Dendritic cell treated with granulocyte-macrophage colony-stimulating factor and Interleukin-4, amounts not matched to agents 40 ng/mL and 50 ng/mL, for 4 days (primary cell): ENCODE results near the gene VPS33A.

Experiments
- H3K27ac Mint-ChIP-seq: one replicate; pipeline ENCODE4 v1.8.0; 2022; ENCODE audit warnings: mild to moderate bottlenecking, mixed read lengths
- H3K27me3 Mint-ChIP-seq: one replicate; pipeline ENCODE4 v1.8.0; 2022; ENCODE audit warnings: mild to moderate bottlenecking, mixed read lengths
- H3K36me3 Mint-ChIP-seq: one replicate; pipeline ENCODE4 v1.8.0; 2022; ENCODE audit warnings: low read depth, mixed read lengths
- H3K4me1 Mint-ChIP-seq: one replicate; pipeline ENCODE4 v1.8.0; 2022; ENCODE audit warnings: low read depth, mixed read lengths
- H3K4me3 Mint-ChIP-seq: one replicate; pipeline ENCODE4 v1.8.0; 2022; ENCODE audit warnings: mild to moderate bottlenecking, moderate library complexity, mixed read lengths
- H3K9me3 Mint-ChIP-seq: one replicate; pipeline ENCODE4 v1.8.0; 2022; ENCODE audit warnings: mixed read lengths
- intact Hi-C: fragments of 100-400 bp; cut with micrococcal nuclease; formaldehyde crosslinking; loops from one replicate; pipeline ENCODE4 v1.15.0; 2022

Gene VPS33A

DNA sequence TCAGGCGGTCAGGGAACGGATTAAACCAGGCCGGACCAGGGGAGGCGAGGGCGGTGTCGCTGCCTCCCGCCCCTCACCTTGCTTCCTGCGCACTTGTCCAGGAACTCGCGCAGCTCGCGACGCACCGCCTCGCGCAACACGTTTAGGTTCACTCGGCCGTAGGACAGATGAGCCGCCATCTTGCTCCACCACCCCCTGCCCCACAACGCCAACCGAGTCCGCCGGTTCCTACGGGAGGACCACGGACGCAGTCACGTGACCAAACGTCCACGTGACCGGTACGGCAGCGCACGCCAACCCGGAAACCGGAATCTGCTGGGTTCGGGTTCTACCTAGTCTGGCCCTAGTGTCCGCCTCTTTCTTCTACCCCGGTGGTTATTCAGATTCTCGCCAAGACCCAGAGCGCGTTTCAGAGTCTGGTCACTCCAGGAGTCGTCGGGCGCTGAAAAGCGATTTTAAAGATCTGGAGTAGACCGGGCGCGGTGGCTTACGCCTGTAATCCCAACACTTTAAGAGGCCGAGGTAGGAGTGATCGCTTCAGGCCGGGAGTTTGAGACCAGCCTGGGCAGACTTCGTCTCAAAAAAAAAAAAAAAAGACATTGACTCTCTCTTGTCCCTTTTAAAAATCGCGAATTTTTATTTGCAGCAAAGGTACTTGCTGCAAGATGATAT, at the start of gene VPS33A:
TSS of gene VPS33A (minus strand) at position 265 of the 672 bp plus-strand sequence. CDS start at position 179, 86 bp downstream.
- intact Hi-C loops, result loop anchor here (1.0 to 5.0 kb wide), 3 partner anchors 39 to 261 kb away; partner anchors contain the start of genes DIABLO, KNTC1 and ZCCHC8
- H3K36me3 Mint-ChIP-seq, result peaks cover 49% of the 10 kb centered on the region
- H3K27me3 Mint-ChIP-seq, result no peaks in the 10 kb centered on the region
- peak within 1 kb of the TSS; percentile 94 for H3K27ac Mint-ChIP-seq
- peaks cover 5% of the 10 kb centered on the region for H3K4me1 Mint-ChIP-seq
- H3K9me3 Mint-ChIP-seq, result no peaks in the 10 kb centered on the region
- H3K4me3 Mint-ChIP-seq, result peak within 1 kb of the TSS; percentile 96

DNA sequence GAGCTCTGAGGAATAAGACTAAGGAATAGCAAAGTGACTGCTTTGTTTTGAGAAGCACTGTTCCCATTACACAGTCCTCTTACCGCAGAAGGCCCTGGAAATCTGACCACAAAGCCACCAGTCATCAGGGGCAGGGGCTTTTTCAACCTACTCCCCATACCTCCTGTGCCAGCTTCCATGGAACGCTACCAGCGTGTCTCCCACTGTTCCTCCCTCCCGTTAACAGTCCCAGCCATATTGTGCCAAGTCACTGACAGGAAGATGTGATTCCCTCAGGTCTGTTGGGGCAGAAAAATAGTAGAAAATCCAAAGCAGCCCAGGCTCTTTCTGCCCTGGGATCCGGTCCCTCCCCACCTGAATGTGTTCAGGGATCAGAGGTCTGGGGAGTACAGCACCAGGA, 46.6 kb upstream of the VPS33A start:
- H3K27ac Mint-ChIP-seq, result no peak overlapping the region
- no peaks in the 10 kb centered on the region for H3K4me1 Mint-ChIP-seq
- H3K9me3 Mint-ChIP-seq, result no peaks in the 10 kb centered on the region
- H3K4me3 Mint-ChIP-seq, result no peak overlapping the region
- no peaks in the 10 kb centered on the region for H3K27me3 Mint-ChIP-seq
- intact Hi-C loops, result no loop called here
- peaks cover 92% of the 10 kb centered on the region for H3K36me3 Mint-ChIP-seq

DNA sequence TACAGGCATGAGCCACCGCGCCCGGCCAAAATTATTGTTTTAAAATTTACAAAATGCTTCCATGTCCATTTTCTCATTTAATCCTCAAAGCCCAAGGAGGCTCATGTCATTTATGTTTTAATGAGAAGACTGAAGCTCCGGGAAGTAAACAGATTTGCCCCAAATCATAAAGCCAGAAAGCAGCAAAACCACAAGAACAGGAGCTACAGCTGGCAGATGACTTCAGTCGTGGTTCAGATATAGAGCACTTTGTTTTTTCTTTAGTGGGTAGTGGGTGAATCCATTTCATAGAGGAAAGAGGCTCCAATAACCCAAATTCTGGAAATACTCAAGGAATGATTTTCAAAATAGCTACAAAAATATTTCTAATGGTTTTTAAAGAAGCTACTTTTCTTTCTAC, 45.4 kb upstream of the VPS33A start:
- intact Hi-C loops, result no loop called here
- Mint-ChIP-seq H3K27me3 (no peaks in the 10 kb centered on the region), H3K4me3 (no peak overlapping the region), H3K27ac (no peak overlapping the region), H3K36me3 (peaks cover 92% of the 10 kb centered on the region), H3K9me3 (no peaks in the 10 kb centered on the region), H3K4me1 (no peaks in the 10 kb centered on the region)

DNA sequence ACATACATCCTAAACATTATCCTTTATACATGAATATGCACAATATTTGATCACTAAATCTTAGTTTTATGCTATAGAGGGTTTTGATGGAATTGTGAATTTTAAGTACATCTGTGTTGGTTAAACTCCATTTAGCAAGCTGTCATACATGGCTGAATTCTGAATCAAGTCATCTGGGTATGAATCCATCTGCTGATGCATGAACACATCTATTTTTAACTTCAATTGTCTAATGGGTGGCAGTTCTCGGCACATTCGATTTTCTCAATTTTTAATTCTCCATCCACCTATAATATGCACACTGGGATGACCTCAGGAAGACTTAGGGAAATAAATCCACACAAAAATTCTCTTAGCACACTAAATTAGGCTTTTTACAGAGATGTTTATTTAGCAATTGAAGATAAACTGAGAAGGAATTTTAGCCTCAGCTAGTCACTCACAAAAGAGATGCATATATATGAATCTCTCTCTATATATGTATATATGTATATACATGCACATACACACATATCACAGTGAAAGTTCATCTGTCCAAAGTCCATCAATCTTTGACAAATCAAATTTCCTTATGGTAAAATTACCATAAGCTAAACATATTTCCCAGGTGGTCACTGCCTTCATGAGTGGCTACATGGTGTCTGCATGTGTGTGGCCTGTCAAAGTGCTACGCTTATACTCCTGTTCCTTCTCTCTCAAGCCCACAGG, 44.5 kb upstream of the VPS33A start:
- no peaks in the 10 kb centered on the region for H3K4me1 Mint-ChIP-seq
- peaks cover 92% of the 10 kb centered on the region for H3K36me3 Mint-ChIP-seq
- no peaks in the 10 kb centered on the region for H3K27me3 Mint-ChIP-seq
- intact Hi-C loops, result no loop called here
- no peaks in the 10 kb centered on the region for H3K9me3 Mint-ChIP-seq
- no peak overlapping the region for H3K27ac Mint-ChIP-seq
- no peak overlapping the region for H3K4me3 Mint-ChIP-seq

DNA sequence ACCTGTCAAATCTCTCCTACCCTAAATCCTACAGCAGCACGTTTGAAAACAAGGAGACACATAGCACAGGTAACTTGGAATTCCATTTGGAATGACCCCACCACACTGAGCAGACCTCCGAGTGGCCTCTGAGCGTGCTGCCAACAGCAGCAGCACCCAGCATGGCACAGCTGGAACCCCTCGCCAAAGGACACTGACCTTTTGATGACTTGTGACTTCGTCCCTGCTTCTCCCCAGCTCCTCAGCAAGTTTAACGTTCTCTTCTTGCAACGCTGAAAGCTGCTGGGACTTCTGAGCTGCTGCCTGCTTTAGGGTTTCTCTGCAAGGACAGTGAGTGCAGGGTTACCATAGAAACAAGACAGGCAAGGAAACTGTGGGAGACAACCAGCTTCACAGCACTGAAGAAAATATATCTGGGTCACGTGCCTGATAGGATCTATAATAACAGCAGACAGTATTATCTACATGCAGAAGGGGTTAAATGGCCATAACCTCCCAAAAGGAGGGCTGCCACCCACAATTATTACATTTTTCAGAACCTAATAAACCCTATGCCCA, 43.3 kb upstream of the VPS33A start:
- H3K36me3 Mint-ChIP-seq, result peaks cover 92% of the 10 kb centered on the region
- H3K9me3 Mint-ChIP-seq, result no peaks in the 10 kb centered on the region
- no peak overlapping the region for H3K4me3 Mint-ChIP-seq
- no peak overlapping the region for H3K27ac Mint-ChIP-seq
- no peaks in the 10 kb centered on the region for H3K27me3 Mint-ChIP-seq
- H3K4me1 Mint-ChIP-seq, result no peaks in the 10 kb centered on the region
- intact Hi-C loops, result no loop called here

DNA sequence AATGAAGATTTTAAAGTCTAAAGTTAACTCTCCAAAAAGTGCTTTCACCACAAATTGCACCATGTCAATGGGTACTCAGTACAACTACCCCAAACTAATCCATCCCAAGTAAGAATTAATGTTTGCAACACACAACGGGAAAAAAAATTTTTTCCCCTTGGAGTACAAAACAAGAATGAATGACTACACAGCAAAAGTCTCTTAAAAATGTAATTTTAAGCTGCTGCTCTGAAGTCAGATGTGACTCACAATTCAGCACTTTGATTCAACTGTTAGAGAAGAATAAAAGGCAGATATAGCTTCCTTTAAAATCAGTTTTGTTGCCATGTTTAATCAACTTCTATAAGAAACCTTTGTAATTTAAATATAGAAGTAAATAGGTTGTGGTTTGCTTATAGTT, 42.5 kb upstream of the VPS33A start:
- Mint-ChIP-seq H3K36me3 (peaks cover 92% of the 10 kb centered on the region), H3K9me3 (no peaks in the 10 kb centered on the region), H3K4me3 (no peak overlapping the region), H3K27ac (no peak overlapping the region), H3K27me3 (no peaks in the 10 kb centered on the region), H3K4me1 (no peaks in the 10 kb centered on the region)
- intact Hi-C loops, result no loop called here

DNA sequence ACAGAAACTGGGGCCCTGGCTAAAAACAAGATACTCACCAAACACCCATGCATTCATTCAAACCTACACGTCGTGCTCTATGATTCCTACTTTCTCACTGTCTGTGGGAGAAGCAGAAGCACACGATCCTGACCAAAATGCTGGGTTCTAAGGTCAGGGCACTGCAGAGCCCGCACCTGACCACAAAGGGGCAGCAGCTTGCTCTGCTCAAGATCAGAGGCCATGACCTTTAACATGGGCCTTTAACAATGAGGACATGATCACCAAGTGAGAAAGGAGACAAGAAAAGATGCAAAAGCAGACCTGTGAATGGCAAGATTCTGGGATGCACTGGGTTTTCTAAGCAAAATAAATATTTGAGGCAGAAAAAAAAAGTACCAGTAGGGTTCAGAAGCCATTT, 40.1 kb upstream of the VPS33A start:
- H3K27ac Mint-ChIP-seq, result no peak overlapping the region
- H3K27me3 Mint-ChIP-seq, result no peaks in the 10 kb centered on the region

DNA sequence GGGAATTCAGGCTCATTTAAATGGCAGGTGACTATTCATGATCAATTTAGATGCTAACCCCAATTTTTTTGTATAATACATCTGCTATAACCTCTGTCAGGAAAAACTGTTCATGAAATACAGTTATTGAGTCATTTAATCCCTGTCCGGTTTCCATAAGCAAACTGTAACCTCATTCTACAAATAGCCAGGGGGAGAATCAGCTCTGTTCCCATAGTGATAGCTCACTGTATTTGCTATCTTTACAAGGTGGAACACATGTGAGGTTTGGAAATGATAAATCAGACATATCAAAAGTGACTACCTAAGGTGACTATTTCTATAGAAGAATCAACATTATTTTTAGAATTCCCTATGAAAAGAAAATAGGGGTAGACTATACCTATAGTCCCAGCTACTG, 38.6 kb upstream of the VPS33A start:
- H3K4me3 Mint-ChIP-seq, result no peak overlapping the region
- H3K27me3 Mint-ChIP-seq, result no peaks in the 10 kb centered on the region
- peaks cover 98% of the 10 kb centered on the region for H3K36me3 Mint-ChIP-seq
- intact Hi-C loops, result no loop called here
- no peaks in the 10 kb centered on the region for H3K9me3 Mint-ChIP-seq
- no peak overlapping the region for H3K27ac Mint-ChIP-seq
- no peaks in the 10 kb centered on the region for H3K4me1 Mint-ChIP-seq

More for the DNA sequence above, 40.1 kb upstream of the VPS33A start:
- Mint-ChIP-seq H3K9me3 (no peaks in the 10 kb centered on the region), H3K4me3 (no peak overlapping the region), H3K36me3 (peaks cover 95% of the 10 kb centered on the region), H3K4me1 (no peaks in the 10 kb centered on the region)
- intact Hi-C loops, result no loop called here

DNA sequence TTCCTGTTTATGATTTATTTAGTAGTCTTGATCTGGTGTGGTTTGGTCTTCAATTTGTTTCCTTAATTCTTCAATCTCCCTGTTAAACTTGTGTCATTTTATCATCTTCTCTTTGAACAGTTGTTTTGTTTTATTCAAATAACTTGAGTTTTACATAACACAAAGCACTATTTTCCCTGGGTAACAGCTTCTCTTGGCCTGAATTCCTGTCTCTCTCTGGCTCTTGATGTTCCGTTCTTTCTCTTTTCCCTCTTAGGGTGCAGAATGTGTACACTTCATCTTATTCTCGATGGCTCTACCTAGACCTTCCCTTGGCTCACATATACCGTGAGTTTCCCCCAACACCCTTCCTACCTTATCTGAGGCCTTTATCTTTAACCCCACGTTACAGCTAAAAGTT, 36.8 kb upstream of the VPS33A start:
- H3K27ac Mint-ChIP-seq, result no peak overlapping the region
- intact Hi-C loops, result no loop called here
- H3K36me3 Mint-ChIP-seq, result peaks cover 99% of the 10 kb centered on the region
- no peak overlapping the region for H3K4me3 Mint-ChIP-seq
- no peaks in the 10 kb centered on the region for H3K4me1 Mint-ChIP-seq
- H3K9me3 Mint-ChIP-seq, result no peaks in the 10 kb centered on the region
- no peaks in the 10 kb centered on the region for H3K27me3 Mint-ChIP-seq

DNA sequence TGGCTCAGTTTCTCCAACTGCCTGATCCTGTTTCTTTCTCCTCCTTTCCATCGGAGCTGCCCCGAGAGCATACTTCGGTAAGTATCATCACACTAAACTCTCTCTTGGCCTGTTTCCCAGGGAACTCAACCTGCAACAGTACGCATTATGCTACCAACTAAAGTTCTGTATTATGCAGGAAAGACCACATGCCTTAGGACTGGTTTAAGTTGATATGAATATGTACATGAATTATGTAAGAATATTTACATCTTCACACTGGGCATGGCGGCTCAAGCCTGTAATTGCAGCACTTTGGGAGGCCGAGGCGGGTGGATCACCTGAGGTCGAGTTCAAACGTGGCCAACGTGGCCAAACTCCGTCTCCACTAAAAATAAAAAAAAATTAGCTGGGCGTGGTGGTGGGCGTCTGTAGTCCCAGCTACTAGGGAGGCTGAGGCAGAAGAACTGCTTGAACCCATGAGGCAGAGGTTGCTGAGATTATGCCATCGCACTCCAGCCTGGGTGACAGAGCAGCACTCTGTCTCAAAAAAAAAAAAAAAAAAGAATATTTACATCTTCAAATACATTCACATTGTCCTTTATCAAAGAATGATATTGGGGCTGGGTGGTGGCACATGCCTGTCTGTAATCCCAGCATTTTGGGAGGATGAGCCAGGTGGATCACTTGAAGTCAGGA, 31.9 kb upstream of the VPS33A start:
- H3K27me3 Mint-ChIP-seq, result no peaks in the 10 kb centered on the region
- H3K4me1 Mint-ChIP-seq, result no peaks in the 10 kb centered on the region
- no peak overlapping the region for H3K27ac Mint-ChIP-seq
- H3K4me3 Mint-ChIP-seq, result no peak overlapping the region
- peaks cover 99% of the 10 kb centered on the region for H3K36me3 Mint-ChIP-seq
- intact Hi-C loops, result no loop called here
- no peaks in the 10 kb centered on the region for H3K9me3 Mint-ChIP-seq

DNA sequence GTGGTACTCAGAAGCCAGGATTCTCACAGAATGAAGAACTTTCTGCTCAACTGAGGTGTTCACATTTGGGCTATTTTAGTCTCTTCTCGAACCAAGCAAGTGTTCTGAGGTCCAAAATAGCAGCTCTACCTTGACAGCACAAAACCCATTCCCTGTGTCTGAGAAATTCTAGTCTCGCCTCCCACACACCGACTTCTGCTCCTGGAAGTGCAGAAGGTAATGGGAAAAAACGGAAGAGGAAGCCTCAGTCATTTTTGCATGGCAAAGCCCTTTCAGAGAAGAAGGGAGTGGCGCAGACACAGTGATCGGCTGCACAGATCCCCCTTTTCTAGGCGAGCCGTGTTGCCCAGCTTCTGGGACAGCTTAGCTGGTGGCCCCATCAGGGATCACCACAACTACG, 31.2 kb upstream of the VPS33A start:
- no peak overlapping the region for H3K27ac Mint-ChIP-seq
- intact Hi-C loops, result no loop called here
- no peak overlapping the region for H3K4me3 Mint-ChIP-seq
- no peaks in the 10 kb centered on the region for H3K27me3 Mint-ChIP-seq
- H3K4me1 Mint-ChIP-seq, result no peaks in the 10 kb centered on the region
- peaks cover 99% of the 10 kb centered on the region for H3K36me3 Mint-ChIP-seq
- no peaks in the 10 kb centered on the region for H3K9me3 Mint-ChIP-seq

DNA sequence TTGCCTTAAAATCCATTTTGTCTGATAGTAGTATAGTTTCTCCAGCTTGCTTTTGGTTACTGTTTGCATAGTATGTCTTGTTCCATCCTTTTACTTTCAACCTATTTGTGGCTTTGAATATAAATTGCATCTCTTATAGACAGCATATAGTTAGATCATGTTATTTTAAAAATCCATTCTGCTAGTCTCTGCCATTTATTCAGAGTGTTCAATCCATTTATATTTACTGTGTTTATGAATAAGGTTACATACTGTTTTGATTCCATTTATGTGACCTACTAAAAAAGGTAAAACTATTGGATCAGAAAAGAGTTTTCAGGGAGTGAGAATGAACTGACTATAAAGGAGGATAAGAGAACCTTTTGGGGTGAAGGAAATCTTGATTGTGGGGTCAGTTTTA, 29.6 kb upstream of the VPS33A start:
- Mint-ChIP-seq H3K9me3 (no peaks in the 10 kb centered on the region), H3K27me3 (no peaks in the 10 kb centered on the region), H3K27ac (no peak overlapping the region), H3K4me1 (no peaks in the 10 kb centered on the region), H3K4me3 (no peak overlapping the region), H3K36me3 (peaks cover 97% of the 10 kb centered on the region)
- intact Hi-C loops, result no loop called here

DNA sequence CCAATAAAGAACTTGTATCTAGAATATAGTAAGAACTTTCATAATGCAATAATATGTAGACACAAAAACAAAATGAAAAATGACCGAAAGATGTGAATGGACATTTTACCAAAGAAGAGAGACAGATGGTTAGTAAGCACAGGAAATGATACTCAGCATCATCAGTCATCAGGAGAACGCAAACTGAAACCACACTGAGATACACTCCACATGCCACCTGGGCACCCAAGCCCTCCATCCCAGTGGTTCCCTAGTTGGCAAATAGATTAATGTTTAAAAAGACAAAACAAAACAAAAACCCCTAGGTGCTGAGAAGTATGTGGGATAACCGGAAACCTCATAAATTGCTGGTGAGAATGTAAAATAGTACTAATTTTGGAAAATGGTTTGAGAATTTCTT, 26.8 kb upstream of the VPS33A start:
- no peak overlapping the region for H3K4me3 Mint-ChIP-seq
- H3K27ac Mint-ChIP-seq, result no peak overlapping the region
- H3K9me3 Mint-ChIP-seq, result no peaks in the 10 kb centered on the region

DNA sequence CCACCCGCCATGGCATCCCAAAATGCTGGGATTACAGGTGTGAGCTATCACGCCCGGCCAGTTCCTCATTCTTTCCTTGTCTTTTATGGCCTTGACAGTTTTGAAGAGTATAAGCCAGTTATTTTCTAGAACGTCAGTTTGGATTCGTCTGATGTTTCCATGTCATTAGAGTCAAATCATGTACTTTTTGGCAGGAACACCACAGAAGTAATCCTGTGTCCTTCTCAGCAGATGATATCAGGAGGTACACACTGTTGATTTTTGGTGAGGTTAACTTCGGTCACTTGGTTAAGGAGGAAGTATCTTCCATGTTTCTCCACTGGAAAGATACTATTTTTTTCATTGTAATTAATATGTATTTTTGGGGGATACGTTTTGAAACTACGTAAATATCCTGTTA, 25.1 kb upstream of the VPS33A start:
- intact Hi-C loops, result no loop called here
- Mint-ChIP-seq H3K4me3 (no peak overlapping the region), H3K9me3 (no peaks in the 10 kb centered on the region), H3K27me3 (no peaks in the 10 kb centered on the region), H3K27ac (no peak overlapping the region), H3K36me3 (peaks cover 89% of the 10 kb centered on the region), H3K4me1 (no peaks in the 10 kb centered on the region)

More for the DNA sequence above, 26.8 kb upstream of the VPS33A start:
- H3K36me3 Mint-ChIP-seq, result peaks cover 89% of the 10 kb centered on the region
- H3K27me3 Mint-ChIP-seq, result no peaks in the 10 kb centered on the region
- intact Hi-C loops, result no loop called here
- no peaks in the 10 kb centered on the region for H3K4me1 Mint-ChIP-seq
